Activated CD4-positive, alpha-beta T cell treated with anti-CD3 and anti-CD28 coated beads for 48 hours (primary cell): ENCODE results near the gene OR6X1.
"Not testable (repeated sequence)": the region's sequence is repeated elsewhere in the genome, so short reads cannot be mapped to it uniquely, and the experiment has no call there.

ENCODE experiments used
- DNase-seq: peaks from one replicate; pipeline ENCODE4 v3.0.0-alpha.2; 2020

OR6X1 gene

DNA sequence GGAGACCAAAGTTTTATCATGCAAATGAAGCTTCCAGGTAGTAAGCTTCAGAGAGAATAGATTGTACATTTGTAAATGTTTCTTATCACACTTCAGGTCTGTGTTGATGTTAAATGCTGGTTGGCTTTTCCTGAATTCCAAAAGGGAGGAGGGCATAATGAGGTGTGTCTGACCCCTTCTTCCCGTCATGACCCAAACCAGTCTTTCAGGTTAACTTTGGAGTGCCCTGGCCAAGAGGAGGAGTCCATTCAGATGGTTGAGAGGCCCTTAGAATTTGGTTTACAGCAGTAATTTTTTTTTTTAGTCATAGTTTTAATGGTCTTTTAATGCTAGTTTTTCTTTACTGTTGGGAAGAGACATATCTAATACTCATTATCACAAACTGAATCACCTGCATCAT is 2.5 kb downstream of the OR6X1 start:
- no peak for DNase-seq

- not testable (repeated sequence) for DNase-seq
Measured at GRCh38 chr11:123748349-123748748, 6.0 kb downstream of the OR6X1 start.

DNA sequence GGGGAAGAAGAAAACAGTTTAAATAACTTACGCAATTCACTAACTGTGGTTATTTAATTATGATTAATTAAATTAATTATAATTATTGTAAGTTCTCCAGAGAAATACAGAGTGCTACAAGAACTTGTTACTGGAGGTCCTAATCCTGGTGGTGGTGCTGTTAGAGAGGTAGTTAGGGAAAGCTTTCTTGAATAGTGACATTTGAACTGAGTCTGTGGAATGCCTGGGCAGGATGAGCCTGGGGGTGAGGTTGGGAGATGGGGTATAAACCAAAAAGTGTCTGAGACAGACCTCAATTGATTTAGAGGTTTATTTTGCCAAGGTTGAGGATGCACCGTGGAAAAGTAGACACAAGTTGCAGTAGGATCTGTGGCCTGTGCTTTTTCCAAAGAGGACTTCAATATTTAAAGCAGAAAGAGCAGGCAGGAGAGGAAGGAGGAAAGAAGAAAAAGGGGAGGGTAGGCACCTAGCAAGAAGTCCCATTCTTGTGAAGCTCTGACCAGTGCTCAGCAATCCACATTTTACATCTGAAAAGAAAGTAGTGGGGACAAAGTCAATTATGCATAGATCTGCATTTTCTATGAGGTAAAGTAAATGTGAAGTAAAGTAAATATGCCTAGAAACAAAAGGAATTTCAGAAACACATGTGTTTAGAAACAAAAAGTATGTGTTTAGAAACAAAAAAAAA is 8.4 kb downstream of the OR6X1 start:
- no peak for DNase-seq

DNA sequence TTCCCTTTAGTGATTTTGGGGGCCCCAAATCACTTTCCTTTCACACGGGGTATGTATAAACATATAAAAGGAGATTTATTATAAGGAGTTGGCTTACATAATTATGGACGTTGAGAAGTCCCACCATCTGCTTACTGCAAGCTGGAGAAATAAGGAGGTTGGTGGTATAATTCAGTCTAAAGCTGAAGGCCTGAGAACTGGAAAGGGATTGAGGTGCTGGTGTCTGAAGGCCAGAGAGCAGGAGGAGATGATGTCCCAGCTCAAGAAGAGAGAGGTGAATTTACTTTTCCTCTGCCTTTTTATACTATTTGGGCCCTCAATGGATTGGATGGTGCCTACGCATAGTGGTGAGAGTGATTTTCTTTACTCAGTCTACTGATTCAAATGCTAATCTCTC is 11.6 kb downstream of the OR6X1 start:
- DNase-seq, result no peak

GRCh38 chr11:123742031-123742723 is 12.1 kb downstream of the OR6X1 start:
- DNase-seq, result no peak

DNA sequence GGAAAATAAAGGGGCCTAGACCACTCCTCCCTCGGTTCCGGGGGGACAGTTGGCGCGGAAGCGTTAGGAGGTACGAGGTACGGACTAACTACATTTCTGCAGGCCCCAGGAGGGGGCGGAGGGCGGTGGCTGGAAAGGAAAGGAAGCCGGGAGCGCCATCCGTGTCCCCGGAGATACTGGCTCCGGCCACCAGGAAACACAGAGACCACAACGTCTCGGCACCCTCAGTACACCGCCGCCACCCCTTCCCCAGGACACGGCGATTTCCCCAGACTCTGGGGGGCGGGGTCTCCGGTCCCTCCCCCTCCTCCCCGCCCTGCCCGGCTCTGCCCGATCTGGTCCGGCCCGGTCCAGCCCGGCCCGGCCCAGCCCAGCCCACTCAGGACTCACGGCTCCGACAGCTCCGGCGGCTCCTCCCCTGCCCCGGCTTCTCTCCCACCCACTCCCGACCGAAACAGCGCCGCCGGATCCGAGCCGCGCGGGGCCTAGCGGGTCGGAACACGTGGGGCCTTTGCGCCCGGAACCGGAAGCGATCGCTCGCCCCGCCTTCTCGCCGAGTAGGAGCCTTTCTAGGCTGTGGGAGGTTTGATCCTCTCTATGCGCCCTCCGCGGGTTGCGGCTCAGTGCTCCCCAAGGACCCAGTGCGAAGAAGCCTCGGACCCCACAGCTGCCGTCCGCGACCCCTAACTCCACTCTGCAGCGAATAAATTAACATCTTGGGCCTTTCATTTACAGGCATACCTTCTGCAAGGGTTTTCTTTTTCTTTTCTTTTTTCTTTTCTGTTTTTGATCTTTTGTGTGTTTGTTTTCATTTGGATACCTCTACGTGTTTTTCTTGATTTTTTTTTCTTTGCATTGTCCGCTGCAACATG is 12.9 kb downstream of the OR6X1 start, which contains the start of gene ZNF202:
Gene ZNF202 (minus strand): TSS at position 502 of the 872 bp plus-strand sequence. CDS start 10,772 bp downstream, outside the sequence.
- DNase-seq, result peak; percentile 95

DNA sequence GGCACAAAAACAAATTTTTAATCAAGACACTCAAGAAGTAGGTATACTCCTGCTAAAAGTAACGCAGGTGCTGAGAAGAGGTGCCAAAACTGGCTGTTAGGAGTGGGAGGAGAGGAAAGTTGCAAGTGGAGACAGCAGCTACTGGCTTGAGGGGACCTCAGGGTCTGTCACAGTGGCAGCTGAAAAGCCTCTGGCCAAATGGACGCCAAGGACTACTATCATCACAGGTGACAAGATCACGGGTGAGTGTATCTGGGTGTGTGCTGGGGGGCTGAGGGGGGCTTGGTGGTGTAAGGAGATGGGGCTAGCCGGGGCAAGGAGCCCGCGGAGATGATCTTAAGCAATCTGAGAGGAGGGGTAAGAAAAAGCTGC is 13.5 kb downstream of the OR6X1 start:
- DNase-seq, result no peak

GRCh38 chr11:123738374-123738773 is 15.9 kb downstream of the OR6X1 start:
- DNase-seq, result no peak

DNA sequence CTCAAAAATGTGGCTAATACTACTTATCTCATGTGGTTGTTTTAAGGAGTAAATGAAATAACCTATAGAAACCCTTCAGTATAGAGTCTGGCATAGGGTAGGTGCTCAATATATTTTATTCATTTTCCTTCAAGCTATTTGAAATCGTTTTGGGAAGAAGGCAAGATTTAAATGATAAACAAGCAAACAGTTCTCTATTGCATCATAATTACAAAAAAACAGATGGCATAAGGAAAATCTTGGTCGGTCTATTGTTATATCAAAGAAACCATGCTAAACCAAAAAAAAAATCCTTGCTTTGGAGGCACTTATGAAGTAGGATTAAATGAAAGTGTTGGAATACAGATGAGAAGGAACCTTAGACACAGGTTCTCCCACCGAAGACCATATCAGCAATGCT is 17.5 kb downstream of the OR6X1 start:
- no peak for DNase-seq

DNA sequence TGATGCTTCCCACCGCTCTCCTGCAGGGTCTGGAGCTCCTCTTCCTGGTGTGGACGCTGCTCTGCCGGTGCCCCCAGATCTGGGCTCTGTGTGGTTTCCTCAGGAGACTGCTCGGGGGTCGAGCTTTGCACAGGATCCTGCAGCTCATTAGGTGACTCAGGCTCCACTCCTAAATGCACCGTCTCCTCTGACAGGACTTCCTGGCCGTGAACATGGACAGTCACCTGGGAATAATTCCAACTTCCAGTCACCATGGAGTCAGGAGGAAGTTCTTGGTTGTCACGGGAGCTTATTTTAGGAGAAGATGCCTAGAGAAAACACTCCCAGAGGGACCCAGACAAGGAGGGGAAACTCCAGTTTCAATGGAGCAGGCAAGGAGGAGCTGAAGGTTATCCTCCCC is 24.7 kb downstream of the OR6X1 start:
- DNase-seq, result no peak

GRCh38 chr11:123725995-123726655 is 28.2 kb downstream of the OR6X1 start:
- no peak for DNase-seq

- no peak for DNase-seq
Measured at GRCh38 chr11:123719452-123719851, 34.9 kb downstream of the OR6X1 start.

- DNase-seq, result no peak
Measured at GRCh38 chr11:123718469-123718868, 35.8 kb downstream of the OR6X1 start.

DNA sequence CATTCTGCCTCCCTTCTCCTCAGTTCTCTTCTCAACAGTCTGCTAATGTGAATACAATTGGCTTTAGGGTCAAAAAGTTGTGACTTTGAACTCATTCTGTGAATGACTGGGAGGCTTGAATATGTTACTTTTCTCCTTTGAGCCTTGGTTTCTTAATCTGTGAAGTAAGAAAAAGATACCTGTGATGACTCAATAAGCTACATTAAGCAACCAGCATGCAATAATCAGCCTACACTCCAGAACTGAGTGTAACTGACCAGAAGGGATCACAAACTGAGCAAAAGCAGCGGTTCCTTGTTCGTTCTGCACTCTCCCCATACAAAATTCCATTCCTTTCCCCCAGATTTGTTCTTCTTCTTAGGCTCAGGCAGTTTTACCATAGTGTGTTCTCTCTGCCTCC is 36.3 kb downstream of the OR6X1 start:
- DNase-seq, result no peak

DNA sequence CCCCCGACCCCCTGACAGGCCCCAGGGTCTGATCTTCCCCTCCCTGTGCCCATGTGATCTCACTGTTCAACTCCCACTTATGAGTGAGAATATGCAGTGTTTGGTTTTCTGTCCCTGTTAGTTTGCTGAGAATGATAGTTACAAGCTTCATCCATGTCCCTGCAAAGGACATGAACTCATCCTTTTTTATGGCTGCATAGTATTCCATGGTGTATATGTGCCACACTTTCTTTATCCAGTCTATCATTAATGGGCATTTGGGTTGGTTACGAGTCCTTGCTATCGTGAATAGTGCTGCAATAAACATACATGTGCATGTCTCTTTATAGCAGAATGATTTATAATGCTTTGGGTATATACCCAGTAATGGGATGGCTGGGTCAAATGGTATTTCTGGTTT is 41.7 kb downstream of the OR6X1 start:
- DNase-seq, result not testable (repeated sequence)

GRCh38 chr11:123707606-123708205 is 46.6 kb downstream of the OR6X1 start:
- DNase-seq, result peak; percentile 69

GRCh38 chr11:123707206-123707605 is 47.1 kb downstream of the OR6X1 start:
- no peak for DNase-seq

DNA sequence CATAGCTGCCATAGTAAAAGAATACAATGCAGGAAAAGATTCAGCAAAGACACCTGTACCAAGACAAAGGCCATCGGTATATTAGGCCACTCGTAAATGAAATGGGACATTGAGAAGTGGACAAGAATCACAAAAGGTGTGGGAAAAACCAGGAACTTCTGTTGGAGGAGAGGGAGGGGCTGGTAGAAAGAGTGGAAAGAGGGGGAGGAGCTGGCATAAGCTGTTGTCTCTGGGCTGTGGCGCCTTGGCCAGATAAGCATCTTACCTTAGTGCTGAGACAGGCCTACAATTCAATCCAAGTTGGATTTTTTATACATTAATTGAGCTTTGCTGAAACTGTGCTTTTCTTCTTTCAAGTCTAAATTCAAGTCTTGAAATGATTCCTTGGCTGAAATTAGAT is 50.0 kb downstream of the OR6X1 start:
- no peak for DNase-seq
